B cell (primary cell): Measurements from ENCODE around the gene CLIP4. TPM values are rescaled to one million over a fixed set of nuclear protein-coding genes. Genes with fewer than 3 reads are reported as not detected.

ENCODE experiments used
- ATAC-seq: fragments of 200-7000 bp; cut with Tn5 transposase; one replicate; pipeline ENCODE4 v1.10.0; 2021; ENCODE audit warnings: low read depth, mild to moderate bottlenecking, moderate number of reproducible peaks, moderate library complexity
- CTCF ChIA-PET: fragments of 350-600 bp; sonication (Branson Sonifier 250); formaldehyde crosslinking; loops from one replicate; lab custom pipeline; 2021; ENCODE audit warnings: antibody characterized with exemption, inconsistent platforms; lab: Charles Lee
- POLR2A ChIA-PET: fragments of 350-600 bp; sonication (Branson Sonifier 250); formaldehyde crosslinking; loops from one replicate; lab custom pipeline; 2021; ENCODE audit warnings: antibody characterized with exemption; lab: Charles Lee
- DNase-seq: peaks from one replicate; pipeline ENCODE4 v3.0.0; 2013
- H2AFZ ChIP-seq: 2 replicates; pipeline ENCODE4 v1.6.1; 2012; ENCODE audit warnings: mild to moderate bottlenecking, low read depth, low read length; ENCODE audit not compliant: insufficient read depth, poor library complexity, severe bottlenecking
- H3K27ac ChIP-seq, 2 donors: 1 replicate in 1 of 2; 2 replicates in 1 of 2; pipeline ENCODE4 v1.5.1; 2012 to 2013; ENCODE audit warnings: low read length in 2 of 2, mild to moderate bottlenecking in 2 of 2, moderate library complexity in 1 of 2
- H3K27me3 ChIP-seq, 4 experiments: fragments of 200-600 bp in 1 of 4; sonication (generic) in 1 of 4; replicated peaks in 1 of 4; 1 replicate in 2 of 4; 2 replicates in 2 of 4; pipeline versions ENCODE4 v1.6.1 to v1.7.0; 2013 to 2016; ENCODE audit warnings: low read length in 3 of 4, mild to moderate bottlenecking in 2 of 4, mixed read lengths in 1 of 4, moderate library complexity in 1 of 4; ENCODE audit not compliant: insufficient read depth in 4 of 4, control insufficient read depth in 3 of 4; ENCODE audit errors: control extremely low read depth in 1 of 4
- H3K36me3 ChIP-seq, 2 experiments: replicated peaks in 1 of 2; 1 replicate in 1 of 2; 2 replicates in 1 of 2; pipeline versions ENCODE4 v1.6.1 to v1.7.1; 2013; ENCODE audit warnings: low read length in 1 of 2; ENCODE audit not compliant: insufficient read depth in 2 of 2, control insufficient read depth in 1 of 2; ENCODE audit errors: control extremely low read depth in 1 of 2, extremely low read depth in 1 of 2
- H3K4me1 ChIP-seq, 2 donors: fragments of 200-600 bp in 1 of 2; sonication (generic) in 1 of 2; 1 replicate in 1 of 2; 2 replicates in 1 of 2; pipeline versions ENCODE4 v1.5.1 to v1.6.1; 2013 to 2017; ENCODE audit warnings: low read length in 2 of 2; ENCODE audit not compliant: control insufficient read depth in 2 of 2, insufficient read depth in 2 of 2
- H3K4me2 ChIP-seq: replicated peaks from 2 replicates; pipeline ENCODE3; 2012; ENCODE audit warnings: mild to moderate bottlenecking, low read depth, low read length; ENCODE audit not compliant: poor library complexity, severe bottlenecking
- H3K4me3 ChIP-seq, 5 experiments: fragments of 200-600 bp in 1 of 5; sonication (generic) in 1 of 5; 1 replicate in 3 of 5; 2 replicates in 2 of 5; pipeline versions ENCODE4 v1.5.1 to v1.7.0; 2011 to 2016; ENCODE audit warnings: low read length in 4 of 5, mild to moderate bottlenecking in 4 of 5, low read depth in 2 of 5, control low read depth in 1 of 5, moderate library complexity in 1 of 5; ENCODE audit not compliant: insufficient read depth in 1 of 5; ENCODE audit errors: control extremely low read depth in 1 of 5, extremely low read depth in 1 of 5
- H3K79me2 ChIP-seq: fragments of 200-600 bp; sonication (generic); one replicate; pipeline ENCODE4 v1.6.0; 2016; ENCODE audit warnings: low read length; ENCODE audit not compliant: control insufficient read depth, insufficient read depth
- H3K9ac ChIP-seq: fragments of 200-600 bp; sonication (generic); 2 replicates; pipeline ENCODE4 v1.6.1; 2017; ENCODE audit warnings: mild to moderate bottlenecking, low read length, moderate library complexity
- H3K9me3 ChIP-seq, 3 donors: one replicate each; pipeline versions ENCODE4 v1.6.1 to v1.7.1; 2013; ENCODE audit warnings: low read length in 2 of 3; ENCODE audit not compliant: control insufficient read depth in 2 of 3, insufficient read depth in 1 of 3; ENCODE audit errors: control extremely low read depth in 1 of 3
- H4K20me1 ChIP-seq: 2 replicates; pipeline ENCODE4 v1.6.0; 2012; ENCODE audit warnings: mild to moderate bottlenecking, low read length; ENCODE audit not compliant: insufficient read depth, control insufficient read depth, poor library complexity, severe bottlenecking
- H3K27ac Mint-ChIP-seq: one replicate; pipeline ENCODE4 v1.8.0; 2021; ENCODE audit warnings: mixed read lengths
- H3K27me3 Mint-ChIP-seq: one replicate; pipeline ENCODE4 v1.8.0; 2021; ENCODE audit warnings: mixed read lengths
- H3K4me1 Mint-ChIP-seq: one replicate; pipeline ENCODE4 v1.8.0; 2021; ENCODE audit warnings: mixed read lengths
- H3K4me3 Mint-ChIP-seq: one replicate; pipeline ENCODE4 v1.8.0; 2021; ENCODE audit warnings: mixed read lengths
- H3K9me3 Mint-ChIP-seq: one replicate; pipeline ENCODE4 v1.8.0; 2022; ENCODE audit warnings: mixed read lengths; ENCODE audit not compliant: insufficient read depth
- EZH2 ChIP-seq: IDR thresholded peaks from 2 replicates; pipeline ENCODE4 v1.6.1; 2012; ENCODE audit warnings: borderline replicate concordance, low read depth, mild to moderate bottlenecking, moderate library complexity, low read length; ENCODE audit not compliant: insufficient read depth, poor library complexity, severe bottlenecking
- WGBS: methylation state at CpG from one replicate; pipeline ENCODE4 v1.1.5; 2013; ENCODE audit warnings: missing lambda C conversion rate; ENCODE audit not compliant: insufficient coverage; 5-methylcytosine and 5-hydroxymethylcytosine counted together
- intact Hi-C: fragments of 100-400 bp; cut with micrococcal nuclease; formaldehyde crosslinking; loops from one replicate; pipeline ENCODE4 v1.10.0; 2022
- polyA plus RNA-seq: library from polyadenylated mRNA; depleted of rRNA; stranded (reverse); fragments of >200 nt; gene quantifications from 2 replicates; pipeline ENCODE4 v1.2.3, GENCODE V29; 2012
- total RNA-seq, 2 donors: library from RNA; stranded (reverse); fragments of 120-200 nt in 1 of 2; gene quantifications; 1 replicate in 1 of 2; 2 replicates in 1 of 2; pipeline versions ENCODE4 v1.2.3 to v1.2.4, GENCODE V29; 2013 to 2022
- TF ChIP-seq, protein P1 (sequence below): fragments of 200-600 bp; IDR thresholded peaks from one replicate; pipeline ENCODE4 v1.8.0; 2022; ENCODE audit warnings: antibody characterized with exemption, mild to moderate bottlenecking

The CLIP4 gene
- total and polyA plus RNA-seq, 2 donors (not counting 1 experiment from before 2014, with no cell fraction given): 4.0 to 20.8 TPM

DNA sequence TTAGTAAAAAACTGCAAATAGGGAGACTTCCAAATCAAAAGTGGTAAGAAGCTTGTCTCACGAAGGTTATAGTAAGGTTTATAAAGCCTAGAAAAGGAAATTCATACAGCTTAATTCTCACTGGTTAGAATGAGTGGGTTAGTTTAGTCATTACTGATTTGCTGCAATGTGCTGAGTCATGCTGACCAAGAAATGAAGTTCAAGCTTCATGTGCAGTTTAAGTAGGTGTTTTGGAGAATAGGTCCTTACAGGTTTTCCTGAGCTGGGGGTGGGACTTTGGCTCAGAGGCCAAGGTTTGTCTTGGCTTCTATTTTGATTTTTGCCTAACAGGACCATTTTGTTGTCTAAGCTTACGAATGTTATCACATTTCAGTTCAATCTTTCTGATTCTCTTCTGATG lies 15.1 kb downstream of the CLIP4 start:
- Histone ChIP-seq H3K27me3 (no peaks in the 10 kb centered on the region), H2AFZ (no peak overlapping the region), H3K4me1 (no peaks in the 10 kb centered on the region), H3K9ac (no peak overlapping the region), H3K9me3 (peaks cover 0 to 3% (median 0%) of the 10 kb centered on the region in 3 donors), H3K79me2 (no peaks in the 10 kb centered on the region), H3K27ac (no peak overlapping the region), H3K36me3 (no peaks in the 10 kb centered on the region), H3K4me2 (no peak overlapping the region), H4K20me1 (no peaks in the 10 kb centered on the region), H3K4me3 (no peak overlapping the region)
- CTCF ChIA-PET: no interaction called here
- Mint-ChIP-seq H3K27me3 (no peaks in the 10 kb centered on the region), H3K4me1 (no peaks in the 10 kb centered on the region), H3K27ac (no peak overlapping the region), H3K4me3 (no peak overlapping the region), H3K9me3 (peaks cover 2% of the 10 kb centered on the region)
- WGBS: no CpG with 5 or more reads among the region's 2 CpGs
- TF ChIP-seq, protein P1, sequence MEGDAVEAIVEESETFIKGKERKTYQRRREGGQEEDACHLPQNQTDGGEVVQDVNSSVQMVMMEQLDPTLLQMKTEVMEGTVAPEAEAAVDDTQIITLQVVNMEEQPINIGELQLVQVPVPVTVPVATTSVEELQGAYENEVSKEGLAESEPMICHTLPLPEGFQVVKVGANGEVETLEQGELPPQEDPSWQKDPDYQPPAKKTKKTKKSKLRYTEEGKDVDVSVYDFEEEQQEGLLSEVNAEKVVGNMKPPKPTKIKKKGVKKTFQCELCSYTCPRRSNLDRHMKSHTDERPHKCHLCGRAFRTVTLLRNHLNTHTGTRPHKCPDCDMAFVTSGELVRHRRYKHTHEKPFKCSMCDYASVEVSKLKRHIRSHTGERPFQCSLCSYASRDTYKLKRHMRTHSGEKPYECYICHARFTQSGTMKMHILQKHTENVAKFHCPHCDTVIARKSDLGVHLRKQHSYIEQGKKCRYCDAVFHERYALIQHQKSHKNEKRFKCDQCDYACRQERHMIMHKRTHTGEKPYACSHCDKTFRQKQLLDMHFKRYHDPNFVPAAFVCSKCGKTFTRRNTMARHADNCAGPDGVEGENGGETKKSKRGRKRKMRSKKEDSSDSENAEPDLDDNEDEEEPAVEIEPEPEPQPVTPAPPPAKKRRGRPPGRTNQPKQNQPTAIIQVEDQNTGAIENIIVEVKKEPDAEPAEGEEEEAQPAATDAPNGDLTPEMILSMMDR: no peak
- TF ChIP-seq EZH2: no peak
- ATAC-seq: no peak
- POLR2A ChIA-PET: no interaction called here
- no peak for DNase-seq
- intact Hi-C loops: no loop called here

DNA sequence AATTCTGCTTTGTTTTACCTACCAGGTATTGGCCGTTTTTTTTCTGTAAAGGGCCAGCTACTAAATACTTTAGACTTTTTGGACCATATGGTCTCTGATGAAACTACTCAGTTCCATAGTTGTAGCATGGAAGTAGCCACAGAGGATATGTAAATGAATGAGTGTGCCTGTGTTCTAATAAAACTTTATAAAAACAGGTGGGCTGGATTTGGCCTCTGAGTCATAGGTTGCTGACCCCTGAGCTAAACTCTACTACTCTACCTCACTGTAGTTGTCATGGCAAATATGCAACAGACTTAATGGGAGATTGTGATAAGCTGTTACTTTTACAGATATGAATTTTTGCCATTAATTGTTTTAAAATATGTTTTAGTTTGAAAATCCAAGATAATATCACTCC lies 19.7 kb downstream of the CLIP4 start:
- Mint-ChIP-seq H3K4me1 (no peaks in the 10 kb centered on the region), H3K27me3 (no peaks in the 10 kb centered on the region), H3K9me3 (peaks cover under 1% of the 10 kb centered on the region), H3K27ac (no peak overlapping the region), H3K4me3 (no peak overlapping the region)
- H3K9ac ChIP-seq: no peak overlapping the region
- H3K27me3 ChIP-seq: no peaks in the 10 kb centered on the region
- no peaks in the 10 kb centered on the region for H3K4me1 ChIP-seq
- intact Hi-C loops: no loop called here
- ChIA-PET POLR2A (no interaction called here), CTCF (no interaction called here)
- no peak for DNase-seq
- no peak overlapping the region for H3K4me3 ChIP-seq
- no peaks in the 10 kb centered on the region for H3K36me3 ChIP-seq
- TF ChIP-seq EZH2: no peak
- TF ChIP-seq, protein P1: no peak
- H3K27ac ChIP-seq: no peak overlapping the region
- ATAC-seq: no peak
- no peak overlapping the region for H3K4me2 ChIP-seq
- no peaks in the 10 kb centered on the region for H4K20me1 ChIP-seq
- H2AFZ ChIP-seq: no peak overlapping the region
- no peaks in the 10 kb centered on the region for H3K9me3 ChIP-seq
- no CpG with 5 or more reads among the region's 1 CpG for WGBS
- no peaks in the 10 kb centered on the region for H3K79me2 ChIP-seq
